T-helper 1 cell (primary cell): ENCODE results near the gene SMIM31.

Experiments
- DNase-seq, 5 donors: peaks; one replicate each; pipeline ENCODE4 v3.0.0-alpha.2; 2012 to 2020
- total RNA-seq, 4 donors: gene quantifications; one replicate each; lab custom pipeline; 2026; lab: John Stamatoyannopoulos, UW

The SMIM31 gene
- 0 reads per million in 4 donors for total RNA-seq

DNA sequence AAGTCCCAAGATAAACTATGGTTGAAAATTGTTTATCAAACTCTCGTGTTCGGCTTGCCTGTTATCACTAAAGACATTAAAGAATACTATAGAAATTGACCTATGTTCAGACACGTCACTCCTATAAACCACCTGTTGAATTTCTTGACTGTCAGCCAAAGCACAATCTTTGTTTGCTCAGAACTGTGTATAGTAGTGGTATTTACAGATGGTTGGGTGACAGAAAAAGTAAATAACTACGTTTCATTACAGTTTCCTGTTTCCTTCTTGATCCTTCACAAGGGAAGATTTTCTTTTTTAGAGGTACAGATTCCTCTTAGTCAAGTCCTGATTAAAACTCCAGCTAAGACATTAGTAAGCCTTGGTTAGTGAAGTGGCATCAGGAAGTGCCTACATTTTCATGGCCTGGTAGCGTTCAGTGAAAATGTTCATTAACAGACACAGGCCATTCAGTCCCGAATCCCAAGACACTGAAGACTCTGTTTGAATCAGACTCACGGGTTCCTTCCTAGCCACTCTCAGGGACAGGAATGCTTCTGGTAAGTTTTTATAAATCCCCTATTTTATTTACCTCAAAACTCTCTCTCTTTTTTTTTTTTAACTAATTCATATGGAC is at the start of gene SMIM31:
TSS of gene SMIM31 (plus strand) at position 259 of the 616 bp plus-strand sequence. CDS start 16,313 bp downstream, outside the sequence.
- no peak for DNase-seq

DNA sequence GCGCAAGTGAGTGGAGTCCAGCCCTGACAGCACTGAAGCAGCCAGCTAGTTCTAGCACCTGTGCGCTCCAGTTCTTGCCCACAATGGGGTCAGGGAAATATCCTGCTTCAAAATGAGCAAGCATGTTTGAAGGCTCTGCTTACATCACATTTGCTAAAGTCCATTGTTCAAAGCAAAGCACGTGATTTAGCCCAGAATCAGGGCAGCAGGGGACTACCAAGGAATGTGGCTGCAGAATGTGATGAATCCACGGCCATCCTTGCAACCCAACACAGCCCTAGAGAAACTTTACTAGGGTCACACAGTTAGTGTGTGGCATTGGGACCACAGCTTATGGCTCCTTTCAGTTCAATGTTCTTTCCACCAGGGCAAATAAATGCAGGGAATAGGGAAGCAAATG is 47.3 kb upstream of the SMIM31 start:
- DNase-seq: no peak

DNA sequence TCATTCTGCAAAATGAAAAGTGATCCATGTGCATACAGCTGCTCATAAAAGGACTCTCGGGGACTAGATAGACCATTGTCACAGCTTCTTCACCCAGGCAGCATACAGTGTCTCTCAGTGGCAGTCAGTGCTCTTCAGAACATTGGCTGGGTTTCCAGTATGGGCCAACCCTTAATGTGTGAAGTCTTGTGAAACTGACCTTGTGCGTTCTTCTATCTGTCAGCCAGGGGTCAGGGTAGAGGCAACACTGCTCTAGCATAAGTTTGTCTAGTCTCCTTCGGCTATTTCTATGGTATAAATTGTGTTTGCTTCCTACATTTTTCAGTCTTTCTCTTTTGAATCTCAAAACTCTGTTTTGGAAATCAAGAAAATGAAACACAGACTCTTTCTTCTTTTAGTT is 37.0 kb upstream of the SMIM31 start:
- DNase-seq: no peak

DNA sequence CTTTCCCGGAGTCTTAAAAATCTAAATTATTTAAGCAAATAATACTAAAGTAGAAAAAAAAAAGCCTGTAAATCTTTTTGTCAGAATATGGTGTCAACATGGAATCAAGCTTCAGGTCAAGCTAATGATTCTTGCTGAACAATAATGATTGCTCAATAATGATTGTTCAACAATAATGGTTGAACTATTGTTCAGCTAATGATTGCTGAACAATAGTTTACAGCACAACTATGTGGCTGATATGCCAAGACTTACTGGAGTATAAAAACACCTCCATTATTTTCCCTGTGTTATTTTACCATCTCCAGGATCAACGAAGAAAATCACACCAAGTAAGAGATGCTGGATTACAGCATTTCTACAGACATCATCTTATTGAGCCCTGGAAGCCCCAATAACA is 35.1 kb upstream of the SMIM31 start:
- no peak for DNase-seq

DNA sequence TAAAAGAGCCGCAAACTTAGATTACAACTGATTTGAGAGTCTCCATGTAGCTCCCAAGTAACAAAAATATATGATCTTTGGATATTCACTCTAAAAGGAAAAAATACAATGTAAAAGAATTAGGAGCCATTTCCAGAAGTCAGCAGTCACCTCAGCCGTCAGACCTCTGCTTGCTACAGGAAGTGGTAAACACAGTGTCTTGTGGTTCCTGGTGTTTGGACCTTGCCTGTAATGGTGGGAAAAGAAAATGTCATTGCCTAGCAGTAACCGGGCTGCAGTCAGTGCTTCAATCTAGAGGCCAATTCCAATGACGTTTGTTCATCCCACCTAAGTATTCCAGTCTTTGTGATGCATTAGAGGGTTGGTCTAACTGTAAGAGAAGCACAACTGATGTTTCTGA is 28.9 kb upstream of the SMIM31 start:
- DNase-seq: no peak

DNA sequence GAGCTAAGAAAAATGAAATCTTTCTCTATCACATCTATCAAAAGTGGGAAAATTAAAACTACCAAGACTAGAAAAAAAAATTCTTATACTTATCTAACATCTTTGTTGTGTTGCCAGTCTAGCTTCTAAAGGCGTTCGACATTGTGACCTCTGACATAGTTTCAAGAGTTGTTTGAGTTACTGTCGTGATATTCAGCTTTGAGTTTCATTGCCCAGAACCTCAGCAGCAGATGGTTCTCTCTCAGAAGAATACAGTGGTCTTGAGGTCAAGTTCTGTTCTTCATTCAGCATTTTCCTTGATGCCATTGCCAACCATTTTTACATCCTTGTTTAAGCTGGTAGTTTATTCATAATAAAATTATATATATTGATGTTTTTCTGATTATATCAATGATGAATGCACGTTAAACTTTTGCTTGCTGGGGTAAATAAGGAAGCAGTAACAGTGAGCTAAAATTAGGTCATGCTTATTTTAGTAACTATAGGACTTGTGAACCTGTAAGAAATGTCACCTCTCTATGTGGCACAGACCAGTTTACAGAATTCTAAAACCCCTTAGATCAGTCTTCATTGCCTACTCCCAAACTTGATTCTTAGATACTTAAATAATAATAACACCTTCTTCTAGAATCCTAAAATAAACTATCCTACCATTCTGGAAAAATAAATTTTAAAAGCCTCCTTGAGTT is 23.1 kb upstream of the SMIM31 start:
- DNase-seq: no peak

DNA sequence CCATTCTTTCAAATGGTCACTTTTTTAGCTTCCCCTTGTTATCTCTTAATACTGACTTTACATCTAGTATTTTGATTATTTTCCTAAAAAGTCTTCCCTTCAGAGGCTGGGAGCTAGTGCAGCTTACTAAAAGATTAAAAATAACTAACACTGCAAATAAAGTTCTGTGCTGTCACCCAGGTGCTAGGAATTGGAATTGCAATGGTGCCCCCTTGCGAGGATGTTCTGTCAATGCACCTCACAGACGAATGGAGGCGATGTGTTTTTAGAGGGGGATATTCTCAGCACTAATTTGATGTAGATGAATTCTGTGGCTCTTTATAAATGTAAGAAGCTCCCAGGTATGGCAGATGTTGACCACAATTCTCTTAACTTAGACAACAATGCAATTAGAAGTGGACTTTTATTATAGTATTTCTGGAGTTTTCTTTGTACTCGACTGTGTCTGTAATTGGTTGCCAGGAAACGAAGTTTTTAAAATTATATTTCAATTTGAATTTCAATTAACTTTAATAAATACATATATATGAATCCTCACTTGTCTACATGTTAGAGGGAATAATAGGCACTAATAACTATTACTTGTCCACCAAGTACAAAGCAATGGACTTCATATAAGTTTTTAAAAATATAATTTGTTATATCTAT is 22.0 kb upstream of the SMIM31 start:
- peak in 4 of 5 donors; percentile 6 to 22 (median 13) for DNase-seq

DNA sequence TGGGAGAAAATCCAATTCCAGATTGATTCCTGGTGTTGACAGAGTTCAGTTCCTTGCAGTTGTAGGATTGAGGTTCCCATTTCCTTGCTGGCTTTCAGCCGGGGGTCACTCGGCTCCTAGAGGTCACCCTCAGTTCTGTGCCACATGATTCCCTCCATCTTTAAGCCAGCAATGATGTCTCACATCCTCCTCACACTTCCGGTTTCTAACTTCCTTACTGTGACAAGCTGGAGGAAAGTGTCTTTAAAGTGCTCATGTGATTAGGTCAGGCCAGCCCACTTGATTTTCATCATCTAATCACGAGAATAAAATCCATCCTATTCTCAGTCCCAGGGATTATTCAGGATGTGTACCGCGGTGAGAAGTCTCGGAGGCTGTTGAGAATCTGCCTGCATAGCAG is 19.4 kb upstream of the SMIM31 start:
- DNase-seq: no peak

DNA sequence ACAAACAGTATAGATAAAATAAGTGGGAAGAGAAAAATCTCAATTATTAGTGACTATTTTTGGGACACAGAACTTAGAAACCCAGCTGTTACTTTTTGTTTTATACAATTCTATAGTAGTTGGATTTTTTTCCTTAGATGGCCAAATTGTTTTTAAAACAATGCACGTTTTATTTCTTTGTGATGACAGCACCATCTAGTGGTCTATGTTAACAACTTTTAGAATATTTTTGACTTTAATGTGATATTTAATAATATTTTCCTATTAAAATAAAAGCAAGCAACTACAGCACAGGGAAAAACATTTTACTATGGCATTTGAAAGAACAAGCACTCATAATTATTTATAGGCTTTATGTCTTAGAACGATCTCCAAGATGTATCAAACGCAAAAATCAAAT is 5.6 kb upstream of the SMIM31 start:
- no peak for DNase-seq

DNA sequence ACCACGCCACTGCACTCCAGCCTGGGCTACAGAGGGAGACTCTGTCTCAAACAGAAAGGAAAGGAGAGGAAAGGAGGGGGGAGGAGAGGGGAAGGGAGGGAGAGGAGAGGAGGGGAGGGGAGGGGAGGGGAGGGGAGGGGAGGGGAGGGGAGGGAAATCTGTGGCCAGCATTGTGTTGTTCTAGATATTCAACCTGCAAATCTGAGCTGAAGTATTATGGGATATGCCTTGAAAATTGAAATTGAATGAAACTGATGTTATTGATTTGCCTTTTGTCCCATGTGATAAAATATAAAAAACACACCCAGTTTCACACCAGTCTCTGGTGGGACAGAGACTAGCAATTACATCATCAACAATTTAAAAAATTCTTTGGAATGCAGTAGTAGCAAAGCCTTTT is 1.5 kb downstream of the SMIM31 start:
- no peak for DNase-seq

DNA sequence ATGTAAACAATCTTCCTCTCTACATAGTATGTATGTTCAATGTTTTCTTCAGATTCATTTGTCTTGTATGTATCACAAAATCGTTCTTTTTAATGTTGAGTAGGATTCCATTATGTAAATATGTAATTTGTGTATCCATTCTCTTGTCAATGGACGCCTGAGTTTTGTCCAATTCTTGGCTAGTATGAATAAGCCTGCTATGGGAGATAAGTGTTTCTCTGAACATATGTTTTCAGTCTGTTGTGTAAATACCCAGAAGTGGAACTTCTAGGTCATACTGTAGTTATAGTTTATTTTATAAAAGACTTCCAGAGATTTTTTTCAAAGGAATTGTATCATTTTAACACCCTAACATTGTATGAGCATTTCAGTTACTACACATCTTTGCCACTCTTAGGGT is 2.8 kb downstream of the SMIM31 start:
- no peak for DNase-seq

DNA sequence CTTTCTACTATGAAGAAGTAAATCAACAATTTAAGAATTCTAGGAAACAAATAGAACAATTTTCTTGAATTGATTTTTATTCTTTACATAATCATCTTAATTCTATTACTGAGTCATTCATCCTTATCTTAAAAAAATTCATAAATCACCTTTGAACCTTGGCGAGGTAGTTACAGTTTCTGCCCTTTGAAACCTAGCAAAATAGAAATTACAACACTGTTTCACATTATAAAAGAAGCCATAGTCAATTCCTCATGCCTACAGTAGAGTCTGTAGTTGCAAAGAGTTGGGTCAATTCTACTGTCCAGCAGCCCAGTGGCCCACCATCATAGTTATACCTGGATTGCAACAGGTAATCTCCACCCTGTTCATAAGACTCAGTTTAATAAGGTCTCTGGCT is 7.3 kb downstream of the SMIM31 start:
- DNase-seq: no peak

DNA sequence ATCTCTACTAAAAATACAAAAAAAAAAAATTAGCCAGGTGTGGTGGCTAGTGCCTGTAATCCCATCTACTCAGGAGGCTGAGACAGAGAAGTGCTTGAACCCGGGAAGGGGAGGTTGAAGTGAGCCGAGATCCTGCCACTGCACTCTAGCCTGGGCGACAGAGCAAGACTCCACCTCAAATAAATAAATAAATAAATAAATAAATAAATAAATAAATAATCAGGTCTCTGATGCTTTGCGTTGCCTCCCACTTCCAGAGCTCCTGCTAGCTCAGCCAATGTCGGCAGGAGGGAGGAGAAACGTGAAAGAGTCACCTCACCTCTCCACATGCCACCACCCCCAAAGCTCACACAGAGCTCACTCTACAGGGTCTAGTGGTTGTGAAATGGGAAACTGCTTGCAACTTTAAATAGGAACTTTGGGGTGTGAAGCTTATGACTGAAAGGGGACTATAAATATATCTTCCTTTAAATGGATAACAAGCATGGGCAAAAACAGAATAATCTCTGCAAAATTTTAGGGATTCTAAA is 7.9 kb downstream of the SMIM31 start:
- DNase-seq: no peak

DNA sequence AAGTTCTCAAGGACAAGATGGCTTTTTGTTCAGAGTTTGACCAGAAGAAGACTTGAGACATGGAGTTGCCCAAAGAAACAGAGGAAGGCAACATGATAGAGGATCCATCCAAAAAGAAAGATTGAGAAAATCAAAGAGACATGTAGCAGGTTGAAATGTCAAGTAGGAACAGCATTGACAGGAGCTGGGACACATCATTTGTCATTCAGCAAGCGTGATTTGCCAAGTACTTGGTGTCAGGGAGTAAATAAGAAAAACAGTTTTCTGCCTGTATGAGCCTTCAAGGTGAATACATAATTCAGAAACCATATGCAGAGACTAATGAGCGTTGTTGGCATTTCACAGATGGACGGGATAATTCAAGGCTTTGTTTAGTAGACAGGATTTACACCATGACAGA is 11.2 kb downstream of the SMIM31 start:
- no peak for DNase-seq

DNA sequence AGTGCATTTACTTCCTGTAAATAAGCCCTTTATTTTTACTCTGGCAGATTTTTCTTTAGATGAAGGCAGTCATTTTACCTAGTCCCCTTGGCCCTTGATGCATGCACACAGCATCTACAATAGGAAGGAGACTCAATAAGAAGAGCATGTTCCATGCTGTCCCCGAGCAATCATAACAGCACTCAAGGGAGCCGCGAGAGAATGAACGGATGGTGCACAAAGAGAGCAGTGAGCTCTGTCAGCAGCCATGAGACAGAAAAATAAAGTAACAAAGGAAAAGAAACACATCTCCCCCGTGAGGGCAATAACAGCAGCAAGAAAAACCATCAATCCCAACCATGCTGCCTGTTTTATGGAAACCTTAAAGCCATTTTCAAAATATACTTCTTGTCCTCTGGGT is 11.9 kb downstream of the SMIM31 start:
- DNase-seq: no peak

DNA sequence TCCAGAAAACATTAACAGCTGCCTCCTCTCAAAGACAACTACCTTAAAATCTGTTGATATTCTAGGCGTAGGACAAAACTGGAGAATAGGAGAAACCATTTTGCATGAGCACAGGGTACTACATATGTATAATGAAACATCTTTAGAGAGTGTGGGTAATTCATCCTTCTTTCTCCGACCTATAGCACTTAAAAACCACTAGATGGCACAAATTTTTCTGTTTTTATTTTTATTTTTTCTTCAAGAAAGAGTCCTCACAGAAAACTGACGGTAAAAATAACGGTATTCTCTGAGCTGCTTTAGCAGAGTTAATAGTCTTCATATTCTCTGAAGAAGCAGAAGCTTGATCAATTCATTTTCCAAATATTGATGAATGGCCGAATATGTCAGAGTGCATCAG is 14.6 kb downstream of the SMIM31 start:
- no peak for DNase-seq

DNA sequence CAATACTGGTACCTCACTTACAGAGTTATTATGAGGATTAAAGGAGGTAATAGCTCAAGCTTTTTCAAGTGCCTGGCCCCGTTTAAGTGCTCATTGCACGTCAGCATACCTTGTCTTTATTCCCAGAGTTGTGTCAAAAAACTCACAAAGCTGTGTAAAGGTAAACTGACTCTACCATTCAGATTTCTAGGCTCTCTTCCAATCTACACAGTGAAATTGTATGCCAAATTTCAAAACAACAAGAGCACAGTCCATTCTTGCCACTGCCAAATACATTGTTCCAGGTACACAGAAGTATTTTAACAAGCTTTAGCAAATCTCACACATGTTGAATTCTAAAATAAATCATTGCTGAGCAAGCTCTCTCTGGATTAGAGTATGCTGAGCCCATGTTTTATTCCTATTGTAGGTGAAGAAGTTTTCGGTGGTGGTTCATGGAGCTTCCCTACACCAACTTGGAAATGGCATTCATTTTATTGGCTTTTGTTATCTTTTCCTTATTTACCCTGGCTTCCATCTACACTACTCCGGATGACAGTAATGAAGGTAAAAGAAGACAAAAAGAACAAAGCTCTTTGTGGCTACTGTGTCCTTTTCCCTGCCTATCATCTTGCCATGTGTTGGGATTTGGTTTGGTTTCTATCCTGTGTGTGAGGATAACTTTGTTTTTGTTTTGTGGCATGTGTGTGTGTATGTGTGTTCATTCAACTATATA is 16.2 kb downstream of the SMIM31 start:
- DNase-seq: no peak

DNA sequence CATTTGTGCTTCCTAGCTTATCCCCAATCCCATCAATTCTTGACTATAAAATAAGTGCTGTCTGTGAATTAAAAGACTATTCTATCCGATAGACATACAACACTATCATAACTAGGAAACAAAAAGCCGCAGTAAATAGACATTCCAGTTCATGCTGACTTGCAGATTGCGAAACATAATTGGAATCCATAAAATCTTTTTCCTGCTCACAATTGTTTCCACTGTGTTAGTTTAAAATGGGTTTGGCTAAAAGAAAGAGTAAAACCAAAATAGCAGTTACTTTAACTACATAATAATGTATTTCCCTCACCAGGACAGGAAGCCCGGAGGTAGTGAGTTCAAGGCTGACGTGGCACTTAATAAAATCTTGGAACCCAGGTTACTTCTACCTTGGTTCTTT is 17.2 kb downstream of the SMIM31 start:
- no peak for DNase-seq

DNA sequence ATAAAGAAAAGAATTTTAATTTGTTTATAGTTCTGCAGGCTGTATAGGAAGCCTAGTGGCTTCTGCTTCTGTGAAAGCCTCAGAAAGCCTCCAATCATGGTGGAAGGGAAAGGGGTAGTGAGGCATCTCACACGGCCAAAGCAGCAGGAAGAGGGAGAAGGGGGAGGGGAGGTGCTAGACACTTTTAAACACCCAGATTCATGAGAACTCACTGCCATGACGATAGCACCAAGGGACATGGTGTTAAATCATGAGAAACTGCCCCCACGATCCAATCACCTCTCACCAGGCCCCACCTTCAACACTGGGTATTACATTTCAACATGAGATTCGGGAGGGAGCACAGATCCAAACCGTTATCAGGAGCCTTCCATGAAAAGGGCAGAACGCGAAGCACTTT is 18.1 kb downstream of the SMIM31 start:
- no peak for DNase-seq

DNA sequence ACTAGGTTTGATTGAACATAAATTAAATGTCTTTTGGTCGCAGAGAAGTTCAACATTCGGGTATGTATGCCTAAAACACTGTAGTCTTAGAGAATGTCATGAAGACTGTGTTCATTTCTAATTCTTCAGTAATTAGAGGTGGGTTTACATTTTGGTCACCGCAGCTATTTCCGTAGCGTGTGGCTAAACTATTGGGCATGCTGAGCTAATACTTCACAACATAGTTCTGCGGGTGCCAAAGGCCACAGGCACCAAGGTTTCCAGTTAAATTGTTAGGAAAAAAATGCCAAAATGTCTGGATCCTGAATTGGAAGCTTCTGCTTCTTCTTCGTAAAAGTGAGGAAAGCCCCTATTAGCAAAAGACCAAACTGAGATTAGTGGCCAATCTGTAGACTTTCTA is 25.1 kb downstream of the SMIM31 start:
- no peak for DNase-seq

DNA sequence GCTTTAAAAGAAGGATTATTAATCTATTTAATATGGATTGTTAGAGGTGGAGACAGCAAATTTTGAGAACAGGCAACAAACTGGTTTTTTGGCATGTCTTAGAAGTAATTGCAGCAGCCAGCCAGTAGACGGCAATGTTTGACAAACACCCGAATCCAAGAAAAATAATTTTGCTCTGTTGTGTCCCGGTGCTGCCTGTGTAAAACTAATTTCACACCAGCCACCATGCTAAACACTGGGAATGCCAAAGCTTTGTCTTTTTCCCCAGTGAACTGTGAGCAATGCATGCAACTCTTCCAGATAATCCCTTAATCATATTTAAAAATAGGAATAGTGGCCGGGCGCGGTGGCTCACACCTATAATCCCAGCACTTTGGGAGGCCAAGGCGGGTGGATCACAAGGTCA is 25.9 kb downstream of the SMIM31 start:
- no peak for DNase-seq

DNA sequence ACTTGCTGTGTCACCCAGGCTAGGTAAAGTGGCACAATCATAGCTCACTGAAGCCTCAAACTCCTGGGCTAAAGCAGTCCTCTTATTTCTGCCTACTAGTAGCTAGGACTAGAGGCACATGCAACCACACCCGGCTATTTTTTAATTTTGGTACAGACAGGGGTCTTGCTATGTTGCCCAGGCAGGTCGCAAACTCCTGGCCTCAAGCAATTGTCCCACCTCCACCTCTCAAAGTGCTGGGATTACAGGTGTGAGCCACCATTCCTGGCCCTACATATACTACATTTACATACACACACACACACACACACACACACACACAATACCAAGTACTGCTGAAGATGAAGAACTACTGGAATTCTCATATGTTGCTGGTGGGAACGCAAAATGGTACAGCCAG is 26.9 kb downstream of the SMIM31 start:
- no peak for DNase-seq

DNA sequence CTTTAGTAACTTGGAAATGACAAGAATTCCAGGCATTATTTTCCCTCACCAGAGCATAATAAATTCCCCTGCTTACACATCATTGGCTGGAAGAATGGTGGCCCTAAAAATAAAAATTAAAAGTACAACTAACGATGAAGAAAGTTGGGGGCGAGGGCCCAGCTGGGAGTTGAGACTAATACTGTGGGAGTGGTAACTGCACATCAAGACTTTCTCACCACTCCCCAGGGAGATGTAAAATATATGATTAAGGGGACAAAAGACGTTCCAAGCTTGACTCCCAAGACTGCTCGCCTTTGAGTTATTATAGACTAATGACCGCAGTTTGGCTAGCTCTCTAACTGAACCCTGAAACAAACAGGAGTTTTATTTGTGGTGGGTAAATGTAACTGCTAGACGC is 30.0 kb downstream of the SMIM31 start:
- no peak for DNase-seq
